Measurements from ENCODE around the gene GSTT2B. TPM values are rescaled to one million over a fixed set of nuclear protein-coding genes. Genes with fewer than 3 reads are reported as not detected.
"Not testable (repeated sequence)": the region's sequence is repeated elsewhere in the genome, so short reads cannot be mapped to it uniquely, and the experiment has no call there.

GSTT2B gene
- total RNA-seq, 1 donor from 2014 or later, result 4.8 TPM

DNA sequence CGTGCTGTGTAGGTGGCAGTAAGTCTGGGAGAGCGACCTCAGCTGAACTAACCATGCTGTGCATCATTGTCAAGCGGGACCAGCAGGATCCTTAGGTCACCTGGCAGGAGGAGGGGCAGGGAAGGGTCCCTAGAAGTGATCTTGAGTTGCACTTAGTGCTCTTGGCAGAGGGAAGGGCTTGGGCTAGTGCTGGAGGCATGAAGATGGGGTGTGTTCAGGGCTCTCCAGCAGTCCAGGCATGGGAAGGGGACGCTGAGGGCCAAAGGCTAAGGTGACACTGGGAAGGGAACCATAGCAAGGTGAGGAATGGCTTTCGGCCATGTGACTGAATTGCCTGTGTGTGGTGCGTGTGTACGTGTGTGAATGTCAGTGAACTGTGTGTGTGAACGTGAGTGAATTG lies 25.1 kb upstream of the GSTT2B start:
- H3K4me3 Mint-ChIP-seq (ENCODE audit: low read depth); H3K4me1 Mint-ChIP-seq (ENCODE audit: low read depth); H3K27me3 Mint-ChIP-seq; H3K9me3 Mint-ChIP-seq (ENCODE audit: low read depth); H3K27ac Mint-ChIP-seq; H3K36me3 Mint-ChIP-seq (ENCODE audit: insufficient read depth); DNase-seq (ENCODE audit: low spot score, unreplicated experiment): not testable (repeated sequence)

DNA sequence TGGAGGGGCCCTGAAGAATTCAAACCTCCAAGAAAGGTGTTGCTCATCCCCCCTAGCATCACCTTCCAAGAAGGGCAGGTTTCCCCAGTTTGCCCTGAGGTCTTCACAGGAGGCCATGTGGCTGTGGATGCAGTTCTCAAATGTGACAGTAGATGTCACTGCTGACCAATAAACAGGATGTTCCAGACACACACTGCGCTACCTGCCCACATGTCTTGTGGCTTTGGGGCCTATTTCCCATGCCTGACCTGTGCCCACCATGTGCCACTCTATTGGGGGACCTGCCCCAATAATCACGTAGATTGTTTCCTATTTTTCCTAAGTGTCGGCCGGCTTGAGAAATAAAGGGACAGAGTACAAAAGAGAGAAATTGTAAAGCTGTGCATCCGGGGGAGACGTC lies 23.4 kb upstream of the GSTT2B start:
- Mint-ChIP-seq H3K4me3 (ENCODE audit: low read depth) (no peak overlapping the region), H3K27ac (no peak overlapping the region)
- DNase-seq (ENCODE audit: low spot score, unreplicated experiment), result no peak

GRCh38 chr22:23980567-23980966 lies 19.6 kb upstream of the GSTT2B start:
- H3K27me3 Mint-ChIP-seq; H3K36me3 Mint-ChIP-seq (ENCODE audit: insufficient read depth); H3K4me3 Mint-ChIP-seq (ENCODE audit: low read depth); DNase-seq (ENCODE audit: low spot score, unreplicated experiment); H3K27ac Mint-ChIP-seq; H3K4me1 Mint-ChIP-seq (ENCODE audit: low read depth); H3K9me3 Mint-ChIP-seq (ENCODE audit: low read depth): not testable (repeated sequence)

More for the DNA sequence above, 23.4 kb upstream of the GSTT2B start:
- TF ChIP-seq CTCF (IDR thresholded peaks at IDR 0.05; ENCODE audit: unreplicated experiment), result no peak
- Mint-ChIP-seq H3K36me3 (ENCODE audit: insufficient read depth) (no peaks in the 10 kb centered on the region), H3K9me3 (ENCODE audit: low read depth) (no peaks in the 10 kb centered on the region), H3K27me3 (no peaks in the 10 kb centered on the region), H3K4me1 (ENCODE audit: low read depth) (no peaks in the 10 kb centered on the region)

- DNase-seq (ENCODE audit: low spot score, unreplicated experiment); H3K4me1 Mint-ChIP-seq (ENCODE audit: low read depth); H3K36me3 Mint-ChIP-seq (ENCODE audit: insufficient read depth); H3K27ac Mint-ChIP-seq; H3K27me3 Mint-ChIP-seq; H3K4me3 Mint-ChIP-seq (ENCODE audit: low read depth); H3K9me3 Mint-ChIP-seq (ENCODE audit: low read depth): not testable (repeated sequence)
Observed at GRCh38 chr22:23979557-23980240, 18.7 kb upstream of the GSTT2B start, which contains the start of gene GSTT2. Gene GSTT2 (plus strand): TSS chr22:23980134.

- not testable (repeated sequence) for H3K27ac Mint-ChIP-seq; H3K36me3 Mint-ChIP-seq (ENCODE audit: insufficient read depth); H3K27me3 Mint-ChIP-seq; H3K4me3 Mint-ChIP-seq (ENCODE audit: low read depth); H3K9me3 Mint-ChIP-seq (ENCODE audit: low read depth); H3K4me1 Mint-ChIP-seq (ENCODE audit: low read depth); DNase-seq (ENCODE audit: low spot score, unreplicated experiment)
Observed at GRCh38 chr22:23977304-23977703, 16.3 kb upstream of the GSTT2B start.

GRCh38 chr22:23974836-23975352 lies 13.9 kb upstream of the GSTT2B start:
- H3K36me3 Mint-ChIP-seq (ENCODE audit: insufficient read depth), result peaks cover 10% of the 10 kb centered on the region
- not testable (repeated sequence) for H3K9me3 Mint-ChIP-seq (ENCODE audit: low read depth); H3K4me1 Mint-ChIP-seq (ENCODE audit: low read depth); DNase-seq (ENCODE audit: low spot score, unreplicated experiment); H3K27me3 Mint-ChIP-seq; H3K27ac Mint-ChIP-seq; H3K4me3 Mint-ChIP-seq (ENCODE audit: low read depth)

DNA sequence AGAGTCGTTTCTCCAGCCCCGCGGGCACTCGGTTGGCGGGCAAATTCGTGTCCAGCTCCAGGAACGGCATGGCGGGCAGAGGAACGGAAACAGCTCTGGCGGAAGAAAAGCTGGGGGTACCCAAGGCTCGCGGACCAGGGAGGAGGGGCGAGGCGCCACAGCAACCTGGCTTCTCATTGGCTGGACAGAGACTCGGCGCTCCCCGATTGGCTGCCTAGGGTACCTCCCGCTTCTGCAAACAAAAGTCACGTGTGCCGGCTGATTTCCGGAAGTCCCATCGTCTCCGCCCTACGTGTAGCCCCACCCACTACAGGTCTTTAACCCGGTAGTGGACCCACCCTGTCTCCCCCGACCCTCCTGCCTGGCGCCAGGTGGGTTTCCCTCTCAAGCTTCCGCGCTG lies 13.3 kb upstream of the GSTT2B start, which contains the start of gene DDT:
Gene DDT, minus strand, starts transcription at position 97 of the 400 bp plus-strand sequence. Its CDS starts 27 bp downstream, at position 70.
- H3K27ac Mint-ChIP-seq; H3K4me1 Mint-ChIP-seq (ENCODE audit: low read depth); H3K27me3 Mint-ChIP-seq; DNase-seq (ENCODE audit: low spot score, unreplicated experiment); H3K9me3 Mint-ChIP-seq (ENCODE audit: low read depth); H3K4me3 Mint-ChIP-seq (ENCODE audit: low read depth): not testable (repeated sequence)
- peaks cover 11% of the 10 kb centered on the region for H3K36me3 Mint-ChIP-seq (ENCODE audit: insufficient read depth)

DNA sequence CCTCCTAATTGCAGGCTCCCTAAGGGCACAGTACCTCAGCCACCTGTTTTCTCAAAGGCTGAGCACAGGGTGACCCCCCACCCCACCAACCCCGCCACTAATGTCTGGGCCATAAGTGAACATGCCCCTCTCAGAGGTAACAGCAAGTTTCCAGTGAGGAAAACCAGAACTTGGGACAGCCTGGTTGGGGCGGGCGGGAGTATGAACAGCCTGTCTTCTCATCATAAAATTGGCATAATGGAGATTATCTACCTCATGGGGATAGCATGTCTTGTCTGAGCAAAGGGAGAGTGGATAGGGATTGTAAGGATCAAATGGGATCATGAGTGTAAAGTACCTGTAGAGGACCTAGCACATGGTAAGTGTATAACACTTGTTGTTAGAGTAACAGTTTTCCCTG lies 10.9 kb upstream of the GSTT2B start:
- not testable (repeated sequence) for H3K27ac Mint-ChIP-seq; H3K9me3 Mint-ChIP-seq (ENCODE audit: low read depth); DNase-seq (ENCODE audit: low spot score, unreplicated experiment); H3K4me1 Mint-ChIP-seq (ENCODE audit: low read depth); H3K27me3 Mint-ChIP-seq
- Mint-ChIP-seq H3K36me3 (ENCODE audit: insufficient read depth) (peaks cover 15% of the 10 kb centered on the region), H3K4me3 (ENCODE audit: low read depth) (peak overlapping the region; percentile 11)

Data from progenitor cell of endocrine pancreas (in vitro differentiated cells).